Measurements from ENCODE around the gene CACNA1D.
"Not testable (repeated sequence)": the region's sequence is repeated elsewhere in the genome, so short reads cannot be mapped to it uniquely, and the experiment has no call there.

CACNA1D gene

DNA sequence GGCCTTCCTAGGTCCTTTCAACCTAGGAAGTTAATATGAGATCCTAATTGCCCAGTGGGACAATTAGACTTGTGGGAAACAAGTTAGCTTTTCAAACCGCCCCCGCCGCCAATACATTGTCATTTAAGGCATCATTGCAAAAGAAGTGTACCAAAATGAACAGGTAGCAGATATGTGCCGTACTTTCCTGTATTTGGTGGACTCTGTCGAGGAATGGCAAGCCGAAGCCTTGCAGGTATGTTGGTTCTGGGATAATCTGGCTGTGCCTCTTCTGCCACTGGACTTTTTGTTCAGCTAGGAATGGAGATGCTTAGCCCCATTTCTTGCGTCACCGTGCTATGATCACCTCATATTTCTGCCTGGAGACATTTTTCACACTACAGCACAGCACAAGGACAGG is 157.5 kb downstream of the CACNA1D start:
- H3K4me1 ChIP-seq (ENCODE audit: control insufficient read depth in 5 of 5, insufficient read depth in 5 of 5, low read length in 5 of 5), result no peaks in the 10 kb centered on the region
- peaks cover 0 to 5% (median 0%) of the 10 kb centered on the region in 5 donors for H3K27me3 ChIP-seq (ENCODE audit: control insufficient read depth in 5 of 5, insufficient read depth in 4 of 5, low read length in 5 of 5)
- H3K9me3 ChIP-seq (ENCODE audit: control insufficient read depth in 5 of 5, low read length in 5 of 5), result peaks cover 0 to 10% (median 2%) of the 10 kb centered on the region in 5 donors
- no peak overlapping the region for H3K4me3 ChIP-seq (ENCODE audit: low read depth in 1 of 5, low read length in 5 of 5)
- no peaks in the 10 kb centered on the region for H3K36me3 ChIP-seq (ENCODE audit: control insufficient read depth in 5 of 5, insufficient read depth in 5 of 5, low read length in 5 of 5)
- H3K27ac ChIP-seq (ENCODE audit: low read depth, low read length), result no peak overlapping the region
- H3K9ac ChIP-seq (ENCODE audit: low read length in 5 of 5), result no peak overlapping the region

GRCh38 chr3:53657651-53658050 is 163.2 kb downstream of the CACNA1D start:
- no peak overlapping the region for H3K4me3 ChIP-seq (ENCODE audit: low read depth in 1 of 5, low read length in 5 of 5)
- H3K9me3 ChIP-seq (ENCODE audit: control insufficient read depth in 5 of 5, low read length in 5 of 5), result peaks cover 7 to 35% (median 23%) of the 10 kb centered on the region in 5 donors
- H3K9ac ChIP-seq (ENCODE audit: low read length in 5 of 5), result no peak overlapping the region
- no peaks in the 10 kb centered on the region for H3K36me3 ChIP-seq (ENCODE audit: control insufficient read depth in 5 of 5, insufficient read depth in 5 of 5, low read length in 5 of 5)
- H3K4me1 ChIP-seq (ENCODE audit: control insufficient read depth in 5 of 5, insufficient read depth in 5 of 5, low read length in 5 of 5), result no peaks in the 10 kb centered on the region
- H3K27me3 ChIP-seq (ENCODE audit: control insufficient read depth in 5 of 5, insufficient read depth in 4 of 5, low read length in 5 of 5), result peaks cover 0 to 3% (median 0%) of the 10 kb centered on the region in 5 donors
- no peak overlapping the region for H3K27ac ChIP-seq (ENCODE audit: low read depth, low read length)

- peaks cover 0 to 6% (median 3%) of the 10 kb centered on the region in 5 donors for H3K27me3 ChIP-seq (ENCODE audit: control insufficient read depth in 5 of 5, insufficient read depth in 4 of 5, low read length in 5 of 5)
- no peak overlapping the region for H3K27ac ChIP-seq (ENCODE audit: low read depth, low read length)
- no peak overlapping the region for H3K9ac ChIP-seq (ENCODE audit: low read length in 5 of 5)
- H3K9me3 ChIP-seq (ENCODE audit: control insufficient read depth in 5 of 5, low read length in 5 of 5), result peaks cover 5 to 43% (median 30%) of the 10 kb centered on the region in 5 donors
- H3K4me3 ChIP-seq (ENCODE audit: low read depth in 1 of 5, low read length in 5 of 5), result no peak overlapping the region
- no peaks in the 10 kb centered on the region for H3K4me1 ChIP-seq (ENCODE audit: control insufficient read depth in 5 of 5, insufficient read depth in 5 of 5, low read length in 5 of 5)
- no peaks in the 10 kb centered on the region for H3K36me3 ChIP-seq (ENCODE audit: control insufficient read depth in 5 of 5, insufficient read depth in 5 of 5, low read length in 5 of 5)
These were observed 164.3 kb downstream of the CACNA1D start for GRCh38 chr3:53658613-53659193.

DNA sequence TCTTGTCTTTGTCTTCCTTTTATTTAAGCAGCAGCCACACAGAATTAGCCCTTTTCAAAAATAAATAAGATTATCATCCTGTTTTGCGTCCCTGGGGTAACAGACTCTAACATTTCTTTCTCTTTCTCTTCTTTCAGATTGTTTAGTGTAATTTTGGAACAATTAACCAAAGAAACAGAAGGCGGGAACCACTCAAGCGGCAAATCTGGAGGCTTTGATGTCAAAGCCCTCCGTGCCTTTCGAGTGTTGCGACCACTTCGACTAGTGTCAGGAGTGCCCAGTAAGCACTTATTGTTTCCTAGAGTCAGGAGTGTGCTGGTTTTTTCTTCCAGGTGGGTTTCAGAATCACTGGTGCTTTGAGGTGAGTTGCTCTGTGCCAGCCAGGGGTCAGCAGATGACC is 165.6 kb downstream of the CACNA1D start:
- H3K4me1 ChIP-seq (ENCODE audit: control insufficient read depth in 5 of 5, insufficient read depth in 5 of 5, low read length in 5 of 5), result no peaks in the 10 kb centered on the region
- peaks cover 0 to 6% (median 3%) of the 10 kb centered on the region in 5 donors for H3K27me3 ChIP-seq (ENCODE audit: control insufficient read depth in 5 of 5, insufficient read depth in 4 of 5, low read length in 5 of 5)
- H3K27ac ChIP-seq (ENCODE audit: low read depth, low read length), result no peak overlapping the region
- H3K9ac ChIP-seq (ENCODE audit: low read length in 5 of 5), result no peak overlapping the region
- no peaks in the 10 kb centered on the region for H3K36me3 ChIP-seq (ENCODE audit: control insufficient read depth in 5 of 5, insufficient read depth in 5 of 5, low read length in 5 of 5)
- H3K4me3 ChIP-seq (ENCODE audit: low read depth in 1 of 5, low read length in 5 of 5), result no peak overlapping the region
- H3K9me3 ChIP-seq (ENCODE audit: control insufficient read depth in 5 of 5, low read length in 5 of 5), result peaks cover 5 to 35% (median 30%) of the 10 kb centered on the region in 5 donors

GRCh38 chr3:53661480-53661879 is 167.1 kb downstream of the CACNA1D start:
- H3K27ac ChIP-seq (ENCODE audit: low read depth, low read length), result no peak overlapping the region
- H3K36me3 ChIP-seq (ENCODE audit: control insufficient read depth in 5 of 5, insufficient read depth in 5 of 5, low read length in 5 of 5), result no peaks in the 10 kb centered on the region
- H3K9ac ChIP-seq (ENCODE audit: low read length in 5 of 5), result no peak overlapping the region
- no peak overlapping the region for H3K4me3 ChIP-seq (ENCODE audit: low read depth in 1 of 5, low read length in 5 of 5)
- H3K9me3 ChIP-seq (ENCODE audit: control insufficient read depth in 5 of 5, low read length in 5 of 5), result peaks cover 5 to 33% (median 30%) of the 10 kb centered on the region in 5 donors
- no peaks in the 10 kb centered on the region for H3K4me1 ChIP-seq (ENCODE audit: control insufficient read depth in 5 of 5, insufficient read depth in 5 of 5, low read length in 5 of 5)
- H3K27me3 ChIP-seq (ENCODE audit: control insufficient read depth in 5 of 5, insufficient read depth in 4 of 5, low read length in 5 of 5), result peaks cover 0 to 6% (median 3%) of the 10 kb centered on the region in 5 donors

GRCh38 chr3:53664812-53665211 is 170.4 kb downstream of the CACNA1D start:
- H3K4me1 ChIP-seq (ENCODE audit: control insufficient read depth in 5 of 5, insufficient read depth in 5 of 5, low read length in 5 of 5); H3K27me3 ChIP-seq (ENCODE audit: control insufficient read depth in 5 of 5, insufficient read depth in 4 of 5, low read length in 5 of 5); H3K9ac ChIP-seq (ENCODE audit: low read length in 5 of 5); H3K4me3 ChIP-seq (ENCODE audit: low read depth in 1 of 5, low read length in 5 of 5); H3K36me3 ChIP-seq (ENCODE audit: control insufficient read depth in 5 of 5, insufficient read depth in 5 of 5, low read length in 5 of 5); H3K27ac ChIP-seq (ENCODE audit: low read depth, low read length): not testable (repeated sequence)
- peaks cover 5 to 33% (median 30%) of the 10 kb centered on the region in 5 donors for H3K9me3 ChIP-seq (ENCODE audit: control insufficient read depth in 5 of 5, low read length in 5 of 5)

- Histone ChIP-seq H3K9me3 (ENCODE audit: control insufficient read depth in 5 of 5, low read length in 5 of 5) (peaks cover 3 to 25% (median 23%) of the 10 kb centered on the region in 5 donors), H3K4me3 (ENCODE audit: low read depth in 1 of 5, low read length in 5 of 5) (no peak overlapping the region)
These were observed 171.4 kb downstream of the CACNA1D start for GRCh38 chr3:53665608-53666425.

DNA sequence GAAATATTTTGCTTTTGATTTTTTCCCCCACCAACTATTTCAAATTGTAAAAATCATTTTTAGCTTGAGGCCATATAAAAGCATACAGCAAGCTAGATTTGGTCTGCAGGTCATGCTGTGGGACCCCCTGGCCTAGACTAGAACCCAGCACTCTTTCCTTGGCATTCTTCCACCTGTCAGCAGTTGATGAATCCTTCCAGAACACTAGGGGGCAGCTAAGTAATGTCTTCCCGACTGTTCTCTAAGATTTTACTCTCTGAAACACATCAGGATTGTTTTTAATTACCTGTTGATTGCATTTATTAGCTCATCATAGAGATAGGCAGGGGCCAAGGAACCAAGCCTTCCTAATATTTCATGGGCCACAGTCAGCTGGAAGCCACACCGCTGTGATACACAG is 174.5 kb downstream of the CACNA1D start:
- no peaks in the 10 kb centered on the region for H3K36me3 ChIP-seq (ENCODE audit: control insufficient read depth in 5 of 5, insufficient read depth in 5 of 5, low read length in 5 of 5)
- no peak overlapping the region for H3K4me3 ChIP-seq (ENCODE audit: low read depth in 1 of 5, low read length in 5 of 5)
- H3K27ac ChIP-seq (ENCODE audit: low read depth, low read length), result no peak overlapping the region

More at GRCh38 chr3:53665608-53666425, 171.4 kb downstream of the CACNA1D start:
- H3K36me3 ChIP-seq (ENCODE audit: control insufficient read depth in 5 of 5, insufficient read depth in 5 of 5, low read length in 5 of 5), result no peaks in the 10 kb centered on the region
- H3K27me3 ChIP-seq (ENCODE audit: control insufficient read depth in 5 of 5, insufficient read depth in 4 of 5, low read length in 5 of 5), result peaks cover 0 to 5% (median 3%) of the 10 kb centered on the region in 5 donors
- H3K9ac ChIP-seq (ENCODE audit: low read length in 5 of 5), result no peak overlapping the region
- no peak overlapping the region for H3K27ac ChIP-seq (ENCODE audit: low read depth, low read length)
- H3K4me1 ChIP-seq (ENCODE audit: control insufficient read depth in 5 of 5, insufficient read depth in 5 of 5, low read length in 5 of 5), result no peaks in the 10 kb centered on the region

GRCh38 chr3:53670721-53671120 is 176.3 kb downstream of the CACNA1D start:
- Histone ChIP-seq H3K9ac (ENCODE audit: low read length in 5 of 5) (no peak overlapping the region), H3K27me3 (ENCODE audit: control insufficient read depth in 5 of 5, insufficient read depth in 4 of 5, low read length in 5 of 5) (peaks cover 2 to 17% (median 13%) of the 10 kb centered on the region in 5 donors), H3K27ac (ENCODE audit: low read depth, low read length) (no peak overlapping the region), H3K4me3 (ENCODE audit: low read depth in 1 of 5, low read length in 5 of 5) (no peak overlapping the region), H3K9me3 (ENCODE audit: control insufficient read depth in 5 of 5, low read length in 5 of 5) (no peaks in the 10 kb centered on the region), H3K36me3 (ENCODE audit: control insufficient read depth in 5 of 5, insufficient read depth in 5 of 5, low read length in 5 of 5) (no peaks in the 10 kb centered on the region), H3K4me1 (ENCODE audit: control insufficient read depth in 5 of 5, insufficient read depth in 5 of 5, low read length in 5 of 5) (peaks cover 0 to 14% (median 4%) of the 10 kb centered on the region in 5 donors)

More for the DNA sequence above, 174.5 kb downstream of the CACNA1D start:
- Histone ChIP-seq H3K9ac (ENCODE audit: low read length in 5 of 5) (no peak overlapping the region), H3K27me3 (ENCODE audit: control insufficient read depth in 5 of 5, insufficient read depth in 4 of 5, low read length in 5 of 5) (peaks cover 0 to 5% (median 3%) of the 10 kb centered on the region in 5 donors), H3K9me3 (ENCODE audit: control insufficient read depth in 5 of 5, low read length in 5 of 5) (no peaks in the 10 kb centered on the region), H3K4me1 (ENCODE audit: control insufficient read depth in 5 of 5, insufficient read depth in 5 of 5, low read length in 5 of 5) (peaks cover 0 to 12% (median 4%) of the 10 kb centered on the region in 5 donors)
